ENCODE results near the gene MGMT.

GRCh38 chr10:129796710-129797420, 329.8 kb downstream of the MGMT start:
- no peak for TF ChIP-seq CTCF (conservative IDR thresholded peaks at IDR 0.05 in 1 of 2, IDR thresholded peaks at IDR 0.05 in 1 of 2; ENCODE audit: low read depth in 1 of 2, low read length in 2 of 2)
- TF ChIP-seq EZH2 (IDR thresholded peaks at IDR 0.05; ENCODE audit: low read length, missing control alignments) = no peak

Measured in fibroblast of lung (primary cell).